HS-5 (cell line): ENCODE data around the gene TVP23C.

ENCODE experiments used
- DNase-seq: peaks from one replicate; pipeline ENCODE4 v3.0.0-alpha.2; 2012; ENCODE audit warnings: low read depth

Gene TVP23C

DNA sequence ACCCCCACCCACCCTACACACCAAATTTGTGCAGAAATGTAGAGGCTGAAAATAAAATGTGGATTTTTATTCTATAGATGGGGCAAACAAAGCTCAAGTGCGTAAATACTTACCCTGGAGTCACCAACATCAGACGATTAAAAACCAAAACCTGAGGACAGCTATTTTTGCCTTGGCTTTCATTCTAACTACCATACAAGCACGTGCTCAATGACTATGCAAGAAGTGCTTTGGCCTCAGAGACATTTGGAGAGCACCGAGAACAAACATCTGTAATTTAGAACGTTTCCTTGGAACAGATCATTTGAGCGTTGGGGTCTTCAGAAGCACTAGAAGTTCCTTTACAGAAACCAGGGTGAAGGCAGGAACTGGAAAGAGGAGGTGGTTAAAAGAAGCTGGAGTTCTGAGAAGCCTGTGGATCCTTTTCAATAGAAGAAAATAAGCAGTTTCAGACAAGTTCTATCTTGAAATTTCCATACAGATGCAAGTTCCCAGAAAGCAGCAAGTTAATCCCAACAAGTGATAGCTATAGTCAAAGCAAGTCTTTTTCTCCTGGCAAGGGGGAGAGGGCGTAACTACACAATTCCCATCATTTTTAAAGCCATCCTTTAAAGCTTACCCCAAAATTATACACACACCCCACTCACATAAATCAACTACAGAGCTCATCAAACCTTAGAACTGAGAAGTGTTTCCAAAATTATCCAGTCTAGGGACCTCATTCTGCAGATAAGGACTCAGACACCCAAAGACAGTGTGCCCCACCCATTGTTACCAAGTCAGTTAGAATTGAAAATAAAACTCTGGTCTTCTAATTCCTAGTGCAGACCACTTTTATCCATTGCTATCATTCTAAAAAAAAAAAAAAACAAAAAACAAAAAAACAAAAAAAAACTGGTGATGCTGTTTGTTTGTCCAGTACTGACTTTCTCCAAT is 66.3 kb downstream of the TVP23C start:
- no peak for DNase-seq

DNA sequence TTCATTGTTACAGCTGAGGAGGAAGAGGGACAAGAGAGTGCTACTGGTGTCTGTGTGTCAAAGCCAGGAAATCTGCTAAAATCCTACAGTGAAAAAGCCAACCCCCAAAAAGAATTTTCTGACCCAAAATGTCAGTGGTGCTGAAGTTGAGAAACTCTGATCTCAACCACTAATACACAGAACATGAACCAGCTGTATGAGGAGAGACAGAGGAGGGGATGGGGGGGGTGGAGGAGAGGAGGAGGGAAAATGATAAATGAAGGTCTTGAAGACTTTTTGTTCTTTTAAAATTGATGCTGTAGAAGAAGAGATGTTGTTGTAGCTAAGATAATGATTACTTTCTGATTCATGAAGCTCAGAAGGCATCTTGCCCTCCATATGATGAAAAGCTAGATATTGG is 68.5 kb downstream of the TVP23C start:
- DNase-seq = no peak

DNA sequence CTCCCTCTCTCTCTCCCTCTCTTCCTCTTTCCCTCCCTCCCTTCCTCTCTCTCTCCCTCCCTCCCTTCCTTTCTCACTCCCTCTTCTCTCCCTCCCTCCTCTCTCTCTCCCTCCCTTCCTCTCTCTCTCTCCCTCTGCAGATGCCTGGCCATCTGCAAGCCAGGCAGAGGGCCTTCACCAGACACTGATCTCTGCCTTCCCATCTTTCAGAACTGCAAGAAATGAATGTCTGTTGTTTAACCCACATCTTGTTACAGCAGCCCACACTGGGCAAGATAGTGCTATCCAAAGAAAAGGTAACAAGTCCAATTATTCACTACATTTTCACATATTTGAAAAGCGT is 69.6 kb downstream of the TVP23C start:
- no peak for DNase-seq

DNA sequence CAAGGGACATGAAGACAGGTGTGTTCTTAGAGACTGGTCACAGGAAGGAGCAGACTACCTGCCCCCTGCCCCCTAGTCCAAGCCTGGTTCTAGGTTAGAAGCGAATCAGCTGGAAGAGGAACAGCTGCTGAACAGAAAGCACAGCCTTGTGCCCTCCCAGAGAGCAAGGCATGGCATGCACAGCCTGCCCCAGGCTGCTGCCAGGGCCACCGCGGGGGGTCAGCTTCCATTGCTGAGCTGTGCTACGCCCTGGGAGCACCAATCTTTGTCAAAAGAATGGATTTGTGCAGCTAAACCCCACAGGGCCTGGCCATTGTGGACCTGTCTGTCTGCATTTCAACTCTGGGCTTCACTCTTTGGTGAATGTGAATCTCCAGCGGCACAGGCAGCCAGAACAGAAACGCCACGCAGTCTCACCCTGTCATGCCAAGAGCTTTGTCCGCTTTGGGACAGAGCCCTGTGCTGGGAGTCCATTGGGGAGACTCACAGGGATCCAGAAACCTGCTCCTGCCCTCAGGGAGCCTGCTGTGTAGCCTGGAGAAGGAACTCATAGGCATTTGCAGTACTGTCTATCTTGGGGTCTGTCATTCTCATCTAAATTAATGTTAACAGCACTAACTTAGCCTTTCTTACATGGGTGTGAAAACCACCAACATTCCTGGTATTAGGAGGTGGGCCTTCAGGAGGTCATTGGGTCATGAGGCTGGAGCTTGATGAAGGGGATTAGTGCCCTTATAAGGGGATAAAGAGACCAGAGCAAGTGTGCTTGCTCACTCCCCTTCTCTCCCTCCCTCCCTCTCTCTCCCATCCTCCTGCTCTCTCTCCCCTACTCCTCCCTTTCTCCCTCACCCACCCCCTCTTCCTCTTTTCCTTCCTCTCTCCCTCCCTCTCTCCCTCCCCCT is 70.2 kb downstream of the TVP23C start:
- DNase-seq = no peak

DNA sequence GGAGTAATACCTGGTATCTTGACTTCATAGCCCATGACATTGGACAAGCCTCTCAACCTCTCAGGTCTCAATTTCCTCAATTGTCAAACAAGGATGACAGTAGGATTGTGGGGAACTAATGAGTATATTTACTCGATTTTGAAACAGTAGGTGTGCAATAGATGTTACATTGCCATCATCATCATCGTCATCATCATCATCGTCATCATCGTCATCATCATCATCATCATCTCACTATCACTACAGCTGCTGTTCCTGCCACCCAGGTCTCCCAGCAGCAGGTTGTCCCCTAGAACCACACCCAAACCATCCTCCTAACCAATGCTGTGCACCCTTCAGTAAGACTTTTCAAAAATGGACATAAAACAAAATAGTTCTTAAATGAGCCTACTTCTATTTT is 71.1 kb downstream of the TVP23C start:
- no peak for DNase-seq

DNA sequence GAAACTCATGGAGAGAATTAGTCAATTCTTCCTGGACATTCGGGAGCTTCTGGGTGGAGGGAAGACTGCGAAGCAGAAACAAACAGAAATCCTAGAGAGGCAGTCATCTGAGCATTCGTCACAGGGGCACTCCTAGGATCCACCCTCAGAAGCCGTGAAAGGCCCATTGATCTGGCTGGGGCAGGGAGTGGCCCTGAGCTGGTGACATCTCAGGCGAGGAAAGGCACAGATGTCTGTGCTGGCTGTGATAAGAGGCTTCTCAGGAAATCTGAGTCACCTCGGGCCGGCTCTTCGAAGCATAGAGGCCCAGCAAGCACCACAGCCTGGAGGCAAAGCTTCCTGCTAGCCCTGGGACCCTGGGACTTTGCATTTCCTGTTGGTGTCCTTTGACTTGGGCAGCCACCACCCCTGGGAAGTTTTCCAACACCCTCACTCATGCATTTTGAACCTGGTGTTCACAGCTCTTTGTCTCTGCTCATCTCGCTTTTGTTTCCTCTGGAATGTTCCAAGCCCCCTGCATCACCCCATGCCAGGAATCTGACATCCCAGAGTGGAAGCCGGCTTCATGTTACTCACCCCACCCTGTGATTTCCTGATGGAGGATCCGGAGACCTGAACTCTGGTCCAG is 72.5 kb downstream of the TVP23C start:
- peak; percentile 73 for DNase-seq

DNA sequence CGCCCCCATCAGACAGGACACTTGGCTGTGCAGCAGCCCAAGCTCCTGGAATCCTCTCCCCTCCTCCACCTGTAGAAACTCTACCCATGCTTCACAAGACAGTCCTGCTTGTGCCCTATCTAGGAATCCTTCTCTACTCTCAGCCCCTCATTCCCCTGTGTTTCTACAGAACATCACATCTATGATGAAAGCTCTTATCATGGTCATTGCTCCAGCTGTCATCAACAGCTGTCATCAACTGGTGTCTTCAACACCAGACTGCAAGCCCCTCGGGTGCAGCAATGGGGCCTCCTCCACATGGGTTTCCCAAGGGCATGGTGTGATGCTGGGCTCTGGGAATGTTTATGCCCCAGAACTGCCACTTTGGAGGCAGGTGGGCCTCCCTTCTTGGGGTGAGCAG is 74.7 kb downstream of the TVP23C start:
- DNase-seq = no peak

DNA sequence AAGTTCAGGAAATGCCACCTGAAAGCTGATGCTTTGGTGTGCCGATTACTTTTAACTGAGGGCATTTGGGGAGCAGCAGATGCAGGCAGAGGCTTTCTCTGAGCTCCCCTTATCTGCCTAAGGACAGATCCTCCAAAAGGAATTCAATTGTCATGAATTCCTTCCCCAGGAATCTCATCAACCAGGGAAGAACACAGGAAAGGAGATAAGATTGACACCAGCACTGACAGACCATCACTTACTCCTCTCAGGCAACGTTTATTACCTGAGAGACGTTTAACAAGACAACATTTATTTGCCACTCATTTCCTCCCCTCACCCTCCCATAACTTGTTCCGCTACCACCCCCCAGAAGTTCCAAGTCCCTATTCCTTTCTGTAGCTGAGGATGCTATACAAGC is 78.2 kb downstream of the TVP23C start:
- no peak for DNase-seq

DNA sequence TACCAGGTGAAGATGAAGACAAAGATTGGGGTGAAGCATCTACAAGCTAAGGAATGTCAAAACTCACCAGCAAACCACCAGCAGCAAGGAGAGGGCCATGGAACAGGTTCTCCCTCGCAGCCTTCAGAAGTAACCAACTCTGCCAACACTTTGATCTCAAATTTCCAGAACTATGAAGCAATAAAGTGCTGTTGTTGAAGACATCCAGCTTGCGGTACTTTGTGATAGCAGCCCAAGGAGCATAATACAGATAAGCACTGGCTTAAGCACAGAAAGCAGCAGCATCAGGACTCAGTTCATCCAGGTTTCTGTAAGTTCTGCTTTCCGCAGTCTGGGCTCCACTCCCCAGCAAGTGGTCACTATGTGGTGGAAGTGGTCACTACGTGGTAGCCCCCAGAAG is 79.9 kb downstream of the TVP23C start:
- no peak for DNase-seq

DNA sequence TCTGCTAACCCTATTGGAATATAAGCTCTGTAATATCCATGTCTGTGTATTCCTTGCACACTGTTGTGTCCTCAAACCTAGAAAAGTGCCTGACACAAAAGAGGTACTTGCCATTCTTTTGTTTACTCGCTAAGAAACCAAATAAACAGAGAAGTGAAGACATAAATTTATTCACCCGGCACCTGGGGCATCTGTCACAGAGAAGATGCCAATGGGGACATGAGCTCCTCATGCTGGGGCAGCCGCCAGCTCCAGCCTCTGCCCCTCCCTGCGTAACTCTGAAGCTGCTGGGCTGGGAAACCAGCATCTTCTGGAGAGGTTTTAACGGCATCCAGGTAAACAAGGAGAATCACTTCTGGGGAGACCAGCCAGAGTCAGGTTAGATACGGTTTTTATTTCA is 80.8 kb downstream of the TVP23C start:
- DNase-seq = no peak

DNA sequence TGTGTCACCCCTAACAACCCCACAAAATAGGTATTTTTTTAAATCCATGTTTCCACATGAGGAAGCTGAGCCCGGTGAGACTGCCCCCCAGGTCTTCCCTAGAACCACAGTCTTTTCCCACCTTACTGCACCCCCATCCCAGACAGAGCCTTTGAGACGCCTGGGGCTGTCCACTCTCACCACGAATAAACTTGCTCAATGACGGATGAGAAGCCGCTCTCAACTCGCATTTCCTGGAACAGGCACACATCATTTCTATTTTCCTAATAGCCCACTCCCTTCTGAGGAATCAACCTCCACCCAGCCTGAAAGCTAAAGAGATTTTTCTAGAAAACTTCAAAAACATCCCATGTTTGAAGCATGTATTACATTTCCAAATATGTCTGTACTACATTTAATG is 81.8 kb downstream of the TVP23C start:
- no peak for DNase-seq

DNA sequence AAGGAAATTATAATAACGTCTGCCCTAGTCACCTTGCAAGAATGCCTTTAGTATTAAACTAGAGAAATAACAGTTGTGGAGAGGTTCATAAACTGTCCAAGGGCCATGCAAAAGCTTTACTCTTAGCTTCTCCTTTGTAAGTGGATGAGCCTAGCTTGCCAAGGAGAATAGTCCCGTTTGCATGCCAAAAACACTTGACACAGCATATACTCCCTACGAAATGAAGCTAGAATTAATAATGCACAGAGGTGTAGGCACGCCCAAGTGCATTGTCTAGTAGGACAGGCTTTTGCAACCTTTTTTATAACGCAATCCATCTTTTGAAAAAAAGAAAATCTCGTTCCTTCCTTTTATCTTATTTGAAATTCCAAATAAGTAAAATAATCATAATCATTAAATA is 83.1 kb downstream of the TVP23C start:
- DNase-seq = no peak

DNA sequence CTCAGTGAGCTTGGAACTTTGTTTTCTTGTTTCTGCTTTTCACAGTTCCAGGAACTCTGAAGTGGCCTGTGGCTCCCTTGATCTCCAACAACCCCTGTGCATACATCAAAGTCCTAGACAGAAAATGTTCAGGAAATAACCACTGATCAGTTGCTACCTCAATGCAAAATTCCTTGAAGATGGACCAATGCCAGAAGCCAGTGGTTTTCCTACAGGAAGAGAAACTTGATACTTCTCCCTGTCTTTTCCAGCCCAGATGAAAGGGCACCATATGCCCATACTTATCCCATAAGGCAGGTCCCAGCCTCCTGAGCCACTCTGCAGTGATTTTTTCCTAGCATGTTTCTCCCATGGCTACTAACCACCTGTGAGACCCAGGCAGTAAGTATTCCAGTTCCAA is 83.6 kb downstream of the TVP23C start:
- no peak for DNase-seq

DNA sequence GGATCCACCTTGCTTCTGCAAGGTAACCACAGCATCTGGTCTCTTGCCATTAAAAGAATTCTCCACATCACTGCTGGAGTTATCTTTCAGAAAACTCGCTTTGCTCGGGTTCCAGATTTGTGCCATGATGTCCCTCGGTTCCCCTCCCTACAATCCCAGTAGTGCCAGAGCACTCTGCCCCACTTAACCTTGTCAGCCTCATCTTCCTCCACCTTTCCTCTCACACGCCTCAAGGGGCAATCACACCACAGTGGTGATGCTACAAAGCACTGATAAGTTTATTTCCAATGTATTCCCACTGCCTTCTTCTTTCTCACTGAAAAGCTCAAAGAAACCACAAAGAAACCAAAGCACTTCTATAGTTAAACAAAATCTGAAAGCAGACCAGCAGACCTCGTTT is 84.4 kb downstream of the TVP23C start:
- no peak for DNase-seq

DNA sequence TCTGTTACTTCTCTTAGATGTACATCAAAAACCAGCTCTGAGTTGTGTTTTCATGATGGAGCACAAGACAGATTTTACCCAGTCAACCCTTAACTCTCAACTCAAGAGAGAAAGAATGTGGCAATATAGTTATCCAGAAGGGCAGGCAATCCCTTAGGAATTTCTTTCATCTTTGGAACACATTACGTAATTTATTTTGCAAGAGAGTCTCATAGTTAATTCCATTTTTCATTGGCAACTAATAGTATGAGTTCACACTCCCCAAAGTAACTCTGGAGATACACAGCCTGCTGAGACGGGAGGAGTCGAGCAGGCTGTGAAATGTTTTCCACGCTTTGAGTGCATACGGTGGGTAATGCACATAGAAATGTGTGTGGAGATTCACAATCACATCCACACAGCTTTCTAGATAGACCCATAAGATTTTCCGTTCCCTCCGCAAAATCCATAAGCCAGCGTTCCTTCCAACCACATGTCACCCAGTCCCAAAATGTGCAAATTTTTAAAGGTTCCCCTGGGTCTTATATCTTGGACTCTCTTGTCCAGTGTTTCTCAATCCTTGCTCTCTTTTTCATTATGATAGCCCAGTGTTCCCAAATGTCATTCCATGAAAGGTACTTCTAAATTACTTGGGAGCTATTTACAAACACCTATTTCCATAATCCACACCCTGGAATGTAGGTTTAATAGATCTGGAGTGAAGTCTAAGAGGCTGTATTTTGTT is 87.5 kb downstream of the TVP23C start:
- DNase-seq = peak; percentile 38

DNA sequence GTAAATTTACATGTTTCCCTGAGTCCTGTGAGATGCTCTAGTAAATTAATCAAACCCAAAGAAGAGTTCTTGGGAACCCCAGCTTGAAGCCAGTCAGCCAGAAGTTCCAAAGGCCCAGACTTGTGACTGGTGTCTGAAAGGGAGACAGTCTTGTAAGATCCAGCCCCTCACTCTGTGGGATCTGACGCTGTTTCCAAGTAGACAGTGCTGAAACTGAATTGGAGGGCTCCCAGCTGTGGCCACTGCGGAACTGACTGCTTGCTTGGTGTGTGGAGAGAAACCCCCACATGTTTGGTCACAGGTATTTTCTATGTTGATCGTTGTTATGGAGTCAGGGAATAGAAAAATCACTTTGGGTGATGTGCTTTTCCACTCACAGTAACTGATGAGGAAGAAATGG is 90.4 kb downstream of the TVP23C start:
- no peak for DNase-seq

DNA sequence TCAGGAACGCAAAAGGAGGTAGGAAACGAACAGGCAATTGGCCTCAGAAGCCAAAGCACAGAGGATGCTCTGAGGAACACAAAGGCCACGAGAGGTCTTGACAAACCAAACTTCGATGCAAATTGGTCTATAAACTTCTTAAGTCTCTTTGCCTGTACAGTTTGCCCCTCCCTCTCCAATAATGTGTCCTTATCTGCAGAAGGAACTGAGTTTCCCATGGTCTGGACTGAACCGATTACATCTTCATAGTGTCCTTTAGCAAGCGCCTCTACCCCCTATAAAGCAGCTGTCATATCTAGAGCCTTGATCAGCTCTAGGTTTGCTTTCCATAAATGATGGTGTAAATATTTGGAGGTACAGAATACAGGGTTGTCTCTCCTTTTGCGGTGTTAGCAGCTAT is 92.7 kb downstream of the TVP23C start:
- no peak for DNase-seq

DNA sequence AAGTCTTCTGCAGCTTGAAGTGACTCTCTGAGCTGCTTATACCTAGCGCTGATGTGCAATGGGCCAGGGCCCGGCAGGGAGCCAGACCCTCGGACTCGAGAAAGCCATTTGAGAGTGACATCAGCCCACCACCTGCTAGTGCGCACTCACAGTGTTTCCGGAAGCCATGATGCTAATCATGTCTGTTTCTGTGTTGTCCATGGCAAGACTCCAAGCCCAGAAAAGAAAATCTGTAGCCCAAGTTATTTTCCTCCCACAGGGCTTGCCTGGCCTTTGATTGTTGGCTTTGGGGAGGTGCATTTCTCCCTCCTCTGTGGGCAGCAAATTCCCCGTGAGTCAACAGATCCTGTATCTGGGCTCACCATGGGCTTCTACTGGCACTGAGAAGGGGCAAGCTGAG is 94.0 kb downstream of the TVP23C start:
- no peak for DNase-seq

DNA sequence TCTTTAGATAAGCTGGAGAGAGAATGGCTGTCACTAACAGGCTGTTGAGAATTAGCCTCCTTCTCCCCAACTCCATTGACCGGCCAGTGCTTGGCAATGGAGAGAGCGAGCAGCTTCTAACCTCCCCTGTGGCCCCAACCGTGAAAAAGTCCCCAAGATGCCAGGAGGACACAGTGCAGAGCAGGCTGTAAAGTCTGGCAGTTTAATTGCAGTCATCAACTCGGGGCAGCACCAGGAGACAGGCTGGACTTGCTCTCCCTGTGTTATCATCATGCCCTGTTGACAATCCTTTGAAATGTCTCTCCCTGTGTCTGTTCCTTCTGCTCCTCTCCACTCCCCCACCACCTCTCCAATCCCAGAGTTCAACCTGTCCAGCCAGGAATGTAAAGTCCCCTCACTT is 95.2 kb downstream of the TVP23C start:
- DNase-seq = no peak

DNA sequence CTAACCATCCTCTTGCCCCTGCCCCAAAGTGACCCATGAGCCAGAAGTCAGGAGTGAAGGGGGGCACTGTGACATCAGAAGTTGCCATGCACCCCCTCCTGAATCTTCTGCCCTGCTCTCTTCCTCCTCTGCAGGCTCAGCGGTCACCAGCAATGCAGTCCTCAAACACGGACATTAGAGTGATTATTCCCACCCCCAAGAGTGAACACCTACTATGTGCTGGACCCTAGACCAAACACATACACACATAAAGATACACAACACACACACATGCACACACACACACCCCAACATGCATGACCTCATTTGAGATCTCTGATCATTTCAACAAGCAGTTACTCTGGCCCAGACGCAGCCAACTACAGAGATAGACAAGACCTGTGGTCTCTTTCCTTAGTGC is 95.7 kb downstream of the TVP23C start, which contains the start of gene CDRT4:
Gene CDRT4, minus strand, starts transcription at position 30 of the 400 bp plus-strand sequence. CDS start 27,383 bp downstream, outside the sequence.
- no peak for DNase-seq

DNA sequence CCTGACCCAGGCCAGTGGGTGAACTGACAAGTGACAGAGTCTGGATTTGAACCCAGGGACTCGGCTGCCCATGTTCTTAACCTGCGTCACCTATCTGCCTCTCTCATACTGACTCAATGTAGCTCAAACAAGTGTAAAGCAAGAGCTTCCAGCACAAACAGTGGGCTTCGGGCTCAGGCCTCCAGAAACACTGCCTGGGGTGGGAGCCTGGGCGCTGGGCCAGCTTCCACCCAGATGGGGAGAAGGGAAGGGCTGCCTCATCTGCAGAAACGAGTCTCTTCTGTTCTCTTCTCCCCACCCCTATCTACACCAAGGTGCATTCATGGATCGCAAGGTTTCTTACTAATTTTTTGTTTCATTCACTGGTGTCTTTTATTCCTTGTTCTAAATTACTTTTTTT is 97.2 kb downstream of the TVP23C start:
- no peak for DNase-seq
